ENCODE results near the gene OTOG.

OTOG gene

GRCh38 chr11:17693531-17693930 lies 146.5 kb downstream of the OTOG start:
- DNase-seq (ENCODE audit: low read depth in 1 of 2, low spot score in 1 of 2), result no peak

- no peak for DNase-seq (ENCODE audit: low read depth in 1 of 2, low spot score in 1 of 2)
Observed at GRCh38 chr11:17694494-17695110, 147.5 kb downstream of the OTOG start.

GRCh38 chr11:17695454-17696441 lies 148.7 kb downstream of the OTOG start:
- DNase-seq (ENCODE audit: low read depth in 1 of 2, low spot score in 1 of 2), result no peak

GRCh38 chr11:17696741-17697140 lies 149.7 kb downstream of the OTOG start:
- no peak for DNase-seq (ENCODE audit: low read depth in 1 of 2, low spot score in 1 of 2)
